Spinal cord (tissue), 10 donors: ENCODE data around the gene AOPEP. TPM values are rescaled to one million over a fixed set of nuclear protein-coding genes. Genes with fewer than 3 reads are reported as not detected.

ENCODE experiments used
- DNase-seq, 6 donors: peaks; one replicate each; pipeline versions ENCODE4 v3.0.0 to v3.0.0-alpha.2; 2013 to 2015; ENCODE audit warnings: low spot score in 6 of 6, low read depth in 4 of 6
- H3K27ac ChIP-seq: one replicate; pipeline ENCODE4 v1.5.1; 2013; ENCODE audit warnings: low read depth, low read length, control low read depth
- H3K27me3 ChIP-seq: one replicate; pipeline ENCODE4 v1.6.1; 2013; ENCODE audit warnings: low read length; ENCODE audit not compliant: control insufficient read depth, insufficient read depth
- H3K36me3 ChIP-seq: one replicate; pipeline ENCODE4 v1.6.1; 2013; ENCODE audit warnings: low read length; ENCODE audit not compliant: control insufficient read depth, insufficient read depth
- H3K4me1 ChIP-seq: one replicate; pipeline ENCODE4 v1.6.1; 2013; ENCODE audit warnings: low read length; ENCODE audit not compliant: control insufficient read depth, insufficient read depth
- H3K4me3 ChIP-seq: one replicate; pipeline ENCODE4 v1.5.1; 2013; ENCODE audit warnings: low read depth, low read length, control low read depth
- H3K9me3 ChIP-seq: one replicate; pipeline ENCODE4 v1.6.1; 2013; ENCODE audit warnings: low read length; ENCODE audit not compliant: control insufficient read depth, insufficient read depth
- WGBS: methylation state at CpG from one replicate; pipeline ENCODE4 v1.1.5; 2013; ENCODE audit warnings: missing lambda C conversion rate; ENCODE audit not compliant: insufficient coverage; 5-methylcytosine and 5-hydroxymethylcytosine counted together
- polyA plus RNA-seq, 2 donors: library from polyadenylated mRNA; unstranded; fragments of 120-200 nt; gene quantifications; one replicate each; pipeline ENCODE4 v1.2.1, GENCODE V29; 2013; ENCODE audit not compliant: insufficient read length in 2 of 2
- total RNA-seq, 2 donors: library from RNA; depleted of rRNA in 1 of 2; stranded (reverse); fragments of 120-200 nt in 1 of 2; fragments of >200 nt in 1 of 2; gene quantifications; one replicate each; pipeline versions ENCODE4 v1.2.3 to v1.2.4, GENCODE V29; 2013 to 2014
- donor health status: healthy.

The AOPEP gene
- total and polyA plus RNA-seq, 4 donors, result 42.8 to 77.4 (median 56.3) TPM

GRCh38 chr9:94904806-94905205 is 178.3 kb downstream of the AOPEP start:
- H3K27ac ChIP-seq, result peak overlapping the region; percentile 81
- no peaks in the 10 kb centered on the region for H3K9me3 ChIP-seq
- DNase-seq, result peak in 1 of 6 donors; percentile 59
- no peaks in the 10 kb centered on the region for H3K36me3 ChIP-seq
- H3K27me3 ChIP-seq, result no peaks in the 10 kb centered on the region
- 50% methylated on average over 1 of the region's 3 CpGs for WGBS
- no peak overlapping the region for H3K4me3 ChIP-seq
- H3K4me1 ChIP-seq, result peaks cover 17% of the 10 kb centered on the region

DNA sequence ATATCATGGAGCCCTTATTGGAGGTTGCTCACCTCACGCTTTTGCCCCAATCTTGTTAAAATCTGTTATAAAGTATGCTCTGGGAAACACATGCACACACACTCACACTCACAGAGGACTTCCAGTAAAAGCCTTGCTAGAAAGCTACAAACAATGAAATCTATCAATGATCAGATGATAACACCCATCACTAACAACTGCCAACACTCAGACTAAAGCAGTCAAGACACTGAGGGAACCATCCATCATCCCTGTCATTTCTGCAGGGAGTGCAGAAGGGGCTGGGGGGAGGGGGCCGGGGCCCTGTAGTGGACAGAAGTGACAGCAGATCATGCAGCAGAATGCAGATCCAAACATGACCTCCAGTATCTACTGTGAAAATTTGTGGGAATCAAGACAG is 179.1 kb downstream of the AOPEP start:
- H3K4me1 ChIP-seq, result peaks cover 22% of the 10 kb centered on the region
- no peaks in the 10 kb centered on the region for H3K36me3 ChIP-seq
- no peaks in the 10 kb centered on the region for H3K27me3 ChIP-seq
- H3K4me3 ChIP-seq, result no peak overlapping the region
- H3K9me3 ChIP-seq, result no peaks in the 10 kb centered on the region
- H3K27ac ChIP-seq, result no peak overlapping the region
- WGBS, result no CpG with 5 or more reads among the region's 2 CpGs
- DNase-seq, result peak in 1 of 6 donors; percentile 39

DNA sequence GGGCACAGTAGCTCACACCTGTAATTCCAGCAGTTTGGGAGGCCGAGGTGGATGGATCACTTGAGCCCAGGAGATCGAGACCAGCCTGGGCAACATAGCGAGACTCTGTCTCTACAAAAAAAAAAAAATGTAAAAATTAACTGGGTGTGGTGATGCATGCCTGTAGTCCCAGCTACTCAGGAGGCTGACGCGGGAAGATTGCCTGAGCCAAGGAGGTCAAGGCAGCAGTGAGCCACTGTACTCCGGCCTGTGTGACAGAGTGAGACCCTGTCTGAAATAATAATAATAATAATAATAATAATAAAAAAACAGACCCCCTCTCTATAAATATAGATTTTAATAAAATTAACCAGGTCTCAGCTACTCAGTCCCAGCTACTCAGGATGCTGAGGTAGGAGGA is 179.7 kb downstream of the AOPEP start:
- DNase-seq, result no peak
- Histone ChIP-seq H3K4me1 (peaks cover 22% of the 10 kb centered on the region), H3K36me3 (no peaks in the 10 kb centered on the region), H3K4me3 (no peak overlapping the region), H3K9me3 (no peaks in the 10 kb centered on the region), H3K27ac (no peak overlapping the region), H3K27me3 (no peaks in the 10 kb centered on the region)
- no CpG with 5 or more reads among the region's 6 CpGs for WGBS

DNA sequence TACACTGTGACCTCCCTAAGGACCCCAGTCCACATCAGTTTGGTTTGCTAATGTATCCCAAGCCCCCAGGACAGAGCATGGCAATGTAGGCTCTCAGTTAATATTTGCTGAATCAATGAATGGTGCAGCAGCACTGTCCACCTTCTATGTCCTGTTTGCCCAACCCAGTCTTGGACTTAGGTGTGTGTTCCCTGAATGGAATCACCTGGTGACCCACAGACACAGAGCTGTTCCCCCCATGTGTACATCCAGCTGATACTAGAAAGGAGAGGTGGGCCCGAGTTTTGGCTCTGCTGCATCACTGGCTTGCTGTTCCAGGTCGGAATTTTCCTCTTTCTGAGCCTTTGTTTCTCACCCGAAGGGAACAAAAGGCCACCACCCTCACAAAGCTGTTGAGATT is 180.2 kb downstream of the AOPEP start:
- Histone ChIP-seq H3K4me1 (peaks cover 22% of the 10 kb centered on the region), H3K4me3 (no peak overlapping the region), H3K36me3 (no peaks in the 10 kb centered on the region), H3K27me3 (no peaks in the 10 kb centered on the region), H3K27ac (no peak overlapping the region), H3K9me3 (no peaks in the 10 kb centered on the region)
- no peak for DNase-seq
- no CpG with 5 or more reads among the region's 3 CpGs for WGBS

DNA sequence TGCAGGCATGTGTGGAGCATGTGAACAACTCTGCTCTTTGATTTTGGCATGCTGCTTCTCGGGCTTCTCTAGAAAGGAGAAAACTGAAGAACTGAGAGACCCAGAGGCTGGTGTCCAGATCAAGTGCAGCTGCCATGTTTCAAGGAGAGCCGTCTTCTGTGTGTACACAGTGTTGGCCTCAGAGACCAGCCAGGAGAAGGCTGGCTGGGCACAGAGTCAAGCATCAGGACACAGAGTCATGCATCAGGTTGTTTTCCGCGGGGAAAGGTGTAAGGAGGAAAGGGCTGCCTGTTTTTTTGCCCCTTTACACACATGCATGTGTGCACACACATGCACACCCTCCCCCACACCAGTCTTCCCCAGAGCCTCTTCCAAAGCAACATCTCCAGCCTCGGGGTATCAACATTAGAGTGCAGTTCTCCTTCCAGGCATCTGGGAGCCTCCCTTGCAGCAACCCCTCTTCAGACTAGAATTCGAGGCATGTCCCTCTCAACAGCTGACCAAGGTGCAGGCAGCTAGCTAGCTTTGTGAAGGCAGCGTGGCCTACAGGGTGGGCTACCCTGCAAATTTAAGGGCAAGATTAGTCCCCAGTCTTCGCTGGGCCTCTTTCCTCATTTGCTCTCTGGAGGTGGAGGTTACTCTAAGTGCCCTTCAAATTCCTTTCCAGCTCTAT is 180.9 kb downstream of the AOPEP start:
- H3K4me1 ChIP-seq, result peaks cover 27% of the 10 kb centered on the region
- H3K9me3 ChIP-seq, result no peaks in the 10 kb centered on the region
- DNase-seq, result no peak
- 67% methylated on average over 6 of the region's 8 CpGs for WGBS
- H3K27me3 ChIP-seq, result no peaks in the 10 kb centered on the region
- H3K27ac ChIP-seq, result peak overlapping the region; percentile 29
- no peaks in the 10 kb centered on the region for H3K36me3 ChIP-seq
- no peak overlapping the region for H3K4me3 ChIP-seq

DNA sequence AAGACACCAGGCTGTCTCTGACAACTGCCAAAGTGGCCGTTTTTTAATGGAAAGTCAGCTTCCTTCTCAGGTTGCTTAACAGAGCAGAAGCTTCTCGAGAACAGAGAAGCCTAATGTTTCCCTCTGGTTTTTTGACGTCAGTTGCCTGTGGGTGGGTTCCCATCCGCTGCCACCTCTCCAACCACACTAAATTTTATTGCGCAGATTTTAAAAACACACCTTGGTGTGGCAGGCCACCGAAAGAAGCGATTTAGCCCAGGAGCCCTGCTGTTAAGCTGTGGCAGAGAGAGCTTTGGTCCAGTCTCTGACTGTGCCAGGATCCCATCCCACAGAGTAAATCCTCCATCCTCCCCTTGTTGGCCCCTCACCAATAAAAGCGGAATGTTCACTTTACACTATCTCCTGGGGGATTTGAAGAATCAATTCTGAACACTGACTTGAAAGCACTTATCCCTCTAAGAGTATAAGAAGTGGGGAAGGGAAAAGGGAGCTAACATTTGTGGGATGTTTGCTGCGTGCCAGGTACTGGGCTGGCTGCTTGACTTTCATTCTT is 181.6 kb downstream of the AOPEP start:
- Histone ChIP-seq H3K4me3 (no peak overlapping the region), H3K9me3 (no peaks in the 10 kb centered on the region), H3K4me1 (peaks cover 32% of the 10 kb centered on the region), H3K27me3 (no peaks in the 10 kb centered on the region), H3K36me3 (no peaks in the 10 kb centered on the region), H3K27ac (peak overlapping the region; percentile 29)
- 63% methylated on average over 5 of the region's 9 CpGs for WGBS
- peak in 1 of 6 donors; percentile 66 for DNase-seq

DNA sequence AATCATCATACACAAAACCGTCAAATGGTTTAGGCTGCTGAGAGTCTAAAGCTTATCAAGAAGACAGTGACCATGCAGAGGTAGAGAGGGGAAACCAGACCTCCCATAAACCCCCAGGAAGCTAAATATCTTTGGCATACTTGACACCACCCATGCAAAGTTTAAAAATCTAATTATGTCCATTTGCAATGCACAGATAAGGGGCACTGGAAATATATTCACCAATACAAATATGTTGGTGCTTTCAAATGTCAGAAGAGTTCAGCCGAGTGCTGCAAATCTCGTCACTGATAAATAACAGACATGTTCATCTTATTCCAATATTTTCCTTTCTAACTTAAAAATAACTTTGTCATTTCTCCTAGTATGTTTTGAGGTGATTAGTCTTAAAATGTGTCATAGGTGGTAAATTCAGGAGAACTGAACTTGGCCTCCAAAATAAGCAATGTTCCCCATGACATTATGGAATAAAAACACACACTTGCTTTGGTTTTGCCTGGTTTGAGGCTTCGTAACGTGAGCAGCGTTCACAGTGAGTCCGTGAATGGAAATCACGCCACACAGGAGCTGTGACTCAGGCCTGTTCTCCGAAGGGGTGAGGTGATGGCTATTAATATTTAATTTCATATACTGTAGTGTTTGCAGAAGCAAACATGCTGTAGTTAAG is 182.2 kb downstream of the AOPEP start:
- Histone ChIP-seq H3K4me1 (peaks cover 32% of the 10 kb centered on the region), H3K27me3 (no peaks in the 10 kb centered on the region), H3K4me3 (no peak overlapping the region), H3K9me3 (no peaks in the 10 kb centered on the region), H3K27ac (peak overlapping the region; percentile 29), H3K36me3 (no peaks in the 10 kb centered on the region)
- DNase-seq, result no peak
- no CpG with 5 or more reads among the region's 9 CpGs for WGBS

DNA sequence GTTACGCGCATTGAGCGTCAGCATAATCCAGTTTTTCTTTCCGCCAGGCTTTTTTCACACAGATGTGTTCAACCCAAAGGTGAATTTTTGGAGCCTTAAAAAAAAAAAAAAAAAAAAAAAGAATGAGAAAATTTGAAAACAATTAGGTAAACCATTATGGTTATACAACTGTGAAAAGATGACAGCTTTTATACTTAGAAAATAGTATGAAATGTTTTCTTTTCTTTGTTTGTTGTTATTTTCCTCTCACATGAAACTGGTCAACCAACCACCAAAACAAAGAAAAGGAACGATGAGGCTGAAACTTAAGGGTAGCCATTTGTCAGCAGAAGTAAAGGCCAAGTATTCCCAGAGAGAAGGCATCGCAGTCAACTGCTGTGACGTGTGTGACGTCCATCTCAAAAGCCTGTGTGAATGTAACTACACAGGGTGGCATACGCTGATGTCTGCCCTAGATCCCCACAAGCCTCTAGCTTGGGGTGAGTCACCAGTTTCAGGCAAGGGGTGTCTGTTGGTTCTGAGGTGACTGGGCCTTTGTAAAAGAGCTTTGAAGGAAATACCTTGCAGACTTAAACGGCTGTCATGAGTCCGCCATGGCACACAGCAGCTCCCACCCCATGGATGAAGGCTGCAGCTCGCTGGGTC is 182.9 kb downstream of the AOPEP start:
- Histone ChIP-seq H3K9me3 (no peaks in the 10 kb centered on the region), H3K27me3 (no peaks in the 10 kb centered on the region), H3K4me3 (no peak overlapping the region), H3K27ac (no peak overlapping the region), H3K4me1 (peaks cover 32% of the 10 kb centered on the region), H3K36me3 (no peaks in the 10 kb centered on the region)
- whole genome bisulfite sequencing, result 98% methylated on average over 6 of the region's 12 CpGs
- DNase-seq, result no peak

DNA sequence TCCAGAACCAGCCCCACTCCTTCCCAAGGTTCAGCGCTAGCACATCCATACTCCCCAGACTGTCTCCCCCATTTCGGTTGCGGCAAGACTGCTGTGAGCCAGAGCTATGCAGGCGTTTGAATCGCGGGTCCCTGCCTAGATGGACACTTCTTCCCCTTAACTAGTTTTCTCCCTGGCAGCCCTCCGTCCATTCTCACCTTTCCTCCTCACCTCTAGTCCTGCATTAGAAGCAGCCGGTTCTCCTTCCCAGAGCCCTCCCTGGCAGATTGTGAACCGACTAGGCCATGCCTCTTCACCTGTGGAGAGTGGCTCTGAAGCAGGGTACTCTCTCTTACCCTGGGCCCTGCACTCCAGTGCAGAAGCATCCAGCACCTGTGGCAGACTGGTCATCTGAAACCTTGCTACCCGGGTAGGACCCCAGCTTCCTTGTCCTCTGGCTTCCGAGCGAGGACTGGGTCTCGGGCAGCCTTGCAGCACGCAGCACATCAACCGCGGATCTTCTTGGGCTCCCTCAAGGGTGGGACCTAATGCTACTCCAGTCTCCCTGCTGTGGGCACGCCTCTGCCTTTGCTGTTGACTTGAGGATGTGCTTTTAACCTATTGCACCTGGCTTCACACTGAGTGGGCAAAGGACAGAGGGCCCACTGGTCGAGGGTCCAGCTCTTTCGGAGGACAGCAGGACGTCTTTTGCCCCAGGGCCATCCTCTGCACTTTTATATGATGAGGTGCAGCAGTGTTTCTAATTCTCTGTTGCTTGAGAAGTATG is 183.6 kb downstream of the AOPEP start:
- H3K9me3 ChIP-seq, result no peaks in the 10 kb centered on the region
- 93% methylated on average over 20 of the region's 20 CpGs for WGBS
- H3K36me3 ChIP-seq, result no peaks in the 10 kb centered on the region
- peaks cover 32% of the 10 kb centered on the region for H3K4me1 ChIP-seq
- H3K27ac ChIP-seq, result no peak overlapping the region
- no peaks in the 10 kb centered on the region for H3K27me3 ChIP-seq
- no peak for DNase-seq
- H3K4me3 ChIP-seq, result no peak overlapping the region
